A549 (cell line): ENCODE data around the gene FIGLA.

Source experiments
- CEBPB ChIP-seq, 2 experiments: fragments of >200 bp in 1 of 2; sonication (Bioruptor Twin) in 1 of 2; formaldehyde crosslinking in 1 of 2; IDR thresholded peaks; 2 replicates each; pipeline ENCODE4 v1.6.1; 2012 to 2016
- FOSL2 ChIP-seq, 2 experiments: fragments of 450-650 bp in 1 of 2; fragments of >200 bp in 1 of 2; sonication (Bioruptor Twin) in 1 of 2; formaldehyde crosslinking; IDR thresholded peaks; 2 replicates each; pipeline versions ENCODE4 v1.5.0 to v1.6.1; 2016 to 2020; ENCODE audit warnings: mild to moderate bottlenecking in 1 of 2, moderate library complexity in 1 of 2
- JUN ChIP-seq, 2 experiments: fragments of >200 bp; sonication (Bioruptor Twin); formaldehyde crosslinking; IDR thresholded peaks; 2 replicates in 1 of 2; 3 replicates in 1 of 2; pipeline ENCODE4 v1.6.1; 2016 to 2017
- JUNB ChIP-seq: fragments of >200 bp; sonication (Bioruptor Twin); formaldehyde crosslinking; IDR thresholded peaks from 2 replicates; pipeline ENCODE4 v1.6.1; 2016
- PHF8 ChIP-seq: fragments of 200-600 bp; sonication (generic); IDR thresholded peaks from 2 replicates; pipeline ENCODE4 v1.6.1; 2016; ENCODE audit warnings: low read depth, mild to moderate bottlenecking, antibody characterized with exemption, moderate library complexity, borderline replicate concordance
- SMC3 ChIP-seq: fragments of >200 bp; sonication (Bioruptor Twin); formaldehyde crosslinking; IDR thresholded peaks from 3 replicates; pipeline ENCODE4 v1.6.1; 2018; ENCODE audit warnings: inconsistent platforms
- TF ChIP-seq, protein P1 (sequence below): fragments of >200 bp; sonication (Bioruptor Twin); formaldehyde crosslinking; IDR thresholded peaks from 3 replicates; pipeline ENCODE4 v1.5.1; 2016
- TF ChIP-seq, protein P2 (sequence below): fragments of 200-600 bp; sonication (generic); IDR thresholded peaks from 2 replicates; pipeline ENCODE4 v1.6.1; 2016; ENCODE audit warnings: antibody characterized with exemption, mild to moderate bottlenecking, moderate library complexity

DNA sequence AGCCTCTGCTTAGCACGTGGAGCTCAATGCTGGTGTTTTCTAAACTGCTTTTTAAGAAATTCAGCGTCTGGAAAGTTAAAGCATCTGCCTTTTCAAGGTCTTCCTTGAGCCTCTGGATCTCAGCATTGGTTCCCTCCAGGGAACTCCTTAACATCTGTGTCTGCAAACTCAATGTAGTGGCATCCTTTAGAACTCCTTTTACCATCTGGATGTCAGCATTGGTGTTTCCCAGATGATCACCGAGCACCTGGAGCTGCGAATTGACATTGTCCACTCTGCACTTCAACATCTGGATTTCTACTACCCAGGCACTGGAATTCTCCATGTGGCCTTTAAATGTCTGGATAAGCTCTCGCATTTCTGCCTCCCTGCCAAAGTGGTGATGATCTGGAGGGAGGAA is 26.3 kb upstream of the FIGLA start:
- no peak for TF ChIP-seq FOSL2 (IDR thresholded peaks at IDR 0.05)
- no peak for TF ChIP-seq FOSL2 (CRISPR knock-in tag; IDR thresholded peaks at IDR 0.05)
- TF ChIP-seq, protein P1, sequence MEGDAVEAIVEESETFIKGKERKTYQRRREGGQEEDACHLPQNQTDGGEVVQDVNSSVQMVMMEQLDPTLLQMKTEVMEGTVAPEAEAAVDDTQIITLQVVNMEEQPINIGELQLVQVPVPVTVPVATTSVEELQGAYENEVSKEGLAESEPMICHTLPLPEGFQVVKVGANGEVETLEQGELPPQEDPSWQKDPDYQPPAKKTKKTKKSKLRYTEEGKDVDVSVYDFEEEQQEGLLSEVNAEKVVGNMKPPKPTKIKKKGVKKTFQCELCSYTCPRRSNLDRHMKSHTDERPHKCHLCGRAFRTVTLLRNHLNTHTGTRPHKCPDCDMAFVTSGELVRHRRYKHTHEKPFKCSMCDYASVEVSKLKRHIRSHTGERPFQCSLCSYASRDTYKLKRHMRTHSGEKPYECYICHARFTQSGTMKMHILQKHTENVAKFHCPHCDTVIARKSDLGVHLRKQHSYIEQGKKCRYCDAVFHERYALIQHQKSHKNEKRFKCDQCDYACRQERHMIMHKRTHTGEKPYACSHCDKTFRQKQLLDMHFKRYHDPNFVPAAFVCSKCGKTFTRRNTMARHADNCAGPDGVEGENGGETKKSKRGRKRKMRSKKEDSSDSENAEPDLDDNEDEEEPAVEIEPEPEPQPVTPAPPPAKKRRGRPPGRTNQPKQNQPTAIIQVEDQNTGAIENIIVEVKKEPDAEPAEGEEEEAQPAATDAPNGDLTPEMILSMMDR, result no peak
- TF ChIP-seq, protein P2, sequence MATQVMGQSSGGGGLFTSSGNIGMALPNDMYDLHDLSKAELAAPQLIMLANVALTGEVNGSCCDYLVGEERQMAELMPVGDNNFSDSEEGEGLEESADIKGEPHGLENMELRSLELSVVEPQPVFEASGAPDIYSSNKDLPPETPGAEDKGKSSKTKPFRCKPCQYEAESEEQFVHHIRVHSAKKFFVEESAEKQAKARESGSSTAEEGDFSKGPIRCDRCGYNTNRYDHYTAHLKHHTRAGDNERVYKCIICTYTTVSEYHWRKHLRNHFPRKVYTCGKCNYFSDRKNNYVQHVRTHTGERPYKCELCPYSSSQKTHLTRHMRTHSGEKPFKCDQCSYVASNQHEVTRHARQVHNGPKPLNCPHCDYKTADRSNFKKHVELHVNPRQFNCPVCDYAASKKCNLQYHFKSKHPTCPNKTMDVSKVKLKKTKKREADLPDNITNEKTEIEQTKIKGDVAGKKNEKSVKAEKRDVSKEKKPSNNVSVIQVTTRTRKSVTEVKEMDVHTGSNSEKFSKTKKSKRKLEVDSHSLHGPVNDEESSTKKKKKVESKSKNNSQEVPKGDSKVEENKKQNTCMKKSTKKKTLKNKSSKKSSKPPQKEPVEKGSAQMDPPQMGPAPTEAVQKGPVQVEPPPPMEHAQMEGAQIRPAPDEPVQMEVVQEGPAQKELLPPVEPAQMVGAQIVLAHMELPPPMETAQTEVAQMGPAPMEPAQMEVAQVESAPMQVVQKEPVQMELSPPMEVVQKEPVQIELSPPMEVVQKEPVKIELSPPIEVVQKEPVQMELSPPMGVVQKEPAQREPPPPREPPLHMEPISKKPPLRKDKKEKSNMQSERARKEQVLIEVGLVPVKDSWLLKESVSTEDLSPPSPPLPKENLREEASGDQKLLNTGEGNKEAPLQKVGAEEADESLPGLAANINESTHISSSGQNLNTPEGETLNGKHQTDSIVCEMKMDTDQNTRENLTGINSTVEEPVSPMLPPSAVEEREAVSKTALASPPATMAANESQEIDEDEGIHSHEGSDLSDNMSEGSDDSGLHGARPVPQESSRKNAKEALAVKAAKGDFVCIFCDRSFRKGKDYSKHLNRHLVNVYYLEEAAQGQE, result no peak
- TF ChIP-seq CEBPB (IDR thresholded peaks at IDR 0.05), result no peak
- no peak for TF ChIP-seq JUNB
- no peak for TF ChIP-seq JUN (IDR thresholded peaks at IDR 0.05)
- TF ChIP-seq SMC3, result no peak
- TF ChIP-seq PHF8, result no peak
